DND-41 (cell line): ENCODE results near the gene TBC1D4.

Source experiments
- EZH2 ChIP-seq: IDR thresholded peaks from 3 replicates; pipeline ENCODE4 v1.6.1; 2012; ENCODE audit warnings: borderline replicate concordance, low read depth, mild to moderate bottlenecking, moderate library complexity, low read length, inconsistent platforms; ENCODE audit not compliant: severe bottlenecking
- TF ChIP-seq, protein P1 (sequence below): IDR thresholded peaks from 2 replicates; pipeline ENCODE4 v1.5.1; 2012; ENCODE audit warnings: borderline replicate concordance, low read length, moderate library complexity, mild to moderate bottlenecking; ENCODE audit not compliant: poor library complexity, severe bottlenecking; ENCODE audit errors: extremely low read depth

DNA sequence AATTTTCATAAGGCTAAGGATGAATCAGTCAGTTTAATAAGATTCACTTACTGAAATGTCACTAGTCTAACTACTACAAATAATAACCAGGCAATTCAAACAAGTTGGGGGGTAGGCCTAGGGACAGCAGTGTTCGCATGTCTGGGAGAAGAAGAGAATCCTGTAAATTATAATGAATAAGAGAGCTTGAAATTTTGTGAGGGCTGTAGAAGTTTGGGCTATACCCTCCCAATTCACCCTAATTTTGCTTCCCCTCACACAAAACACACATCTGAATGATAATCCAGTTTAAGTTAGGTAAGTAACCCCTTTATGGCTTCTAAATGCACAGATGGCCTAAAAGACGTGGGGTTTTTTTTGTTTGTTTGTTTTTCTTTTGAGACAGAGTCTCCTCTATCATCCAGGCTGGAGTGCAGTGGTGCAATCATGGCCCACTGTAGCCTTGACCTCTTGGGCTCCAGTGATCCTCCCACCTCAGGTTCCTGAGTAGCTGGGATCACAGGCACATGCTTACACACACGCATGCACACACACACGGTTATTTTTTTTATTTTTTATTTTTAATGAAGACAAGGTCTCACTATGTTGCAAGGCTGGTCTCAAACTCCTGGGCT lies 69.9 kb downstream of the TBC1D4 start:
- TF ChIP-seq, protein P1, sequence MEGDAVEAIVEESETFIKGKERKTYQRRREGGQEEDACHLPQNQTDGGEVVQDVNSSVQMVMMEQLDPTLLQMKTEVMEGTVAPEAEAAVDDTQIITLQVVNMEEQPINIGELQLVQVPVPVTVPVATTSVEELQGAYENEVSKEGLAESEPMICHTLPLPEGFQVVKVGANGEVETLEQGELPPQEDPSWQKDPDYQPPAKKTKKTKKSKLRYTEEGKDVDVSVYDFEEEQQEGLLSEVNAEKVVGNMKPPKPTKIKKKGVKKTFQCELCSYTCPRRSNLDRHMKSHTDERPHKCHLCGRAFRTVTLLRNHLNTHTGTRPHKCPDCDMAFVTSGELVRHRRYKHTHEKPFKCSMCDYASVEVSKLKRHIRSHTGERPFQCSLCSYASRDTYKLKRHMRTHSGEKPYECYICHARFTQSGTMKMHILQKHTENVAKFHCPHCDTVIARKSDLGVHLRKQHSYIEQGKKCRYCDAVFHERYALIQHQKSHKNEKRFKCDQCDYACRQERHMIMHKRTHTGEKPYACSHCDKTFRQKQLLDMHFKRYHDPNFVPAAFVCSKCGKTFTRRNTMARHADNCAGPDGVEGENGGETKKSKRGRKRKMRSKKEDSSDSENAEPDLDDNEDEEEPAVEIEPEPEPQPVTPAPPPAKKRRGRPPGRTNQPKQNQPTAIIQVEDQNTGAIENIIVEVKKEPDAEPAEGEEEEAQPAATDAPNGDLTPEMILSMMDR, result no peak
- TF ChIP-seq EZH2, result no peak
